GM03348 (cell line): Measurements from ENCODE around the gene KCTD5.

Experiments
- DNase-seq: peaks from one replicate; pipeline ENCODE4 v3.0.0; 2012; ENCODE audit warnings: low spot score

KCTD5 gene

GRCh38 chr16:2752035-2752849, 69.9 kb downstream of the KCTD5 start, which contains the start of gene SRRM2:
SRRM2 (plus strand) TSS chr16:2752638; CDS start chr16:2756365, 3,727 bp downstream.
- peak; percentile 98 for DNase-seq

GRCh38 chr16:2752850-2753732, 70.8 kb downstream of the KCTD5 start:
- peak; percentile 95 for DNase-seq

- DNase-seq: peak; percentile 49
Observed at GRCh38 chr16:2753733-2754020, 71.4 kb downstream of the KCTD5 start.

- DNase-seq: no peak
Observed at GRCh38 chr16:2755158-2755557, 72.8 kb downstream of the KCTD5 start.

GRCh38 chr16:2756288-2757015, 74.1 kb downstream of the KCTD5 start:
- no peak for DNase-seq

GRCh38 chr16:2757344-2757743, 75.0 kb downstream of the KCTD5 start:
- DNase-seq: no peak
